ENCODE measurements around the gene NATD1. TPM values are rescaled to one million over a fixed set of nuclear protein-coding genes. Genes with fewer than 3 reads are reported as not detected.

NATD1 gene
- total RNA-seq, 1 experiment from 2014 or later: 3.1 TPM

- intact Hi-C loops (cut with micrococcal nuclease): loop anchor here (5.0 kb wide), 1 partner anchor 167 kb away; the partner anchor contains the start of gene USP22
- DNase-seq (ENCODE audit: low read depth, low spot score) (no peak), ATAC-seq (no peak)
- no TSS peak for BruUV-seq (replicated peaks)
- TF ChIP-seq POLR2AphosphoS5 (IDR thresholded peaks at IDR 0.05; ENCODE audit: low read depth, low read length): no peak
- TF ChIP-seq CBX3 (IDR thresholded peaks at IDR 0.05; ENCODE audit: low read depth): no peak
- no peak for TF ChIP-seq EGR1 (IDR thresholded peaks at IDR 0.05; ENCODE audit: low read depth)
- TF ChIP-seq, protein P1, sequence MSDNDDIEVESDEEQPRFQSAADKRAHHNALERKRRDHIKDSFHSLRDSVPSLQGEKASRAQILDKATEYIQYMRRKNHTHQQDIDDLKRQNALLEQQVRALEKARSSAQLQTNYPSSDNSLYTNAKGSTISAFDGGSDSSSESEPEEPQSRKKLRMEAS (IDR thresholded peaks at IDR 0.05): no peak
- TF ChIP-seq ZNF274 (IDR thresholded peaks at IDR 0.05; ENCODE audit: low read depth, low read length): no peak
- no peak for TF ChIP-seq ELF1 (IDR thresholded peaks at IDR 0.05; ENCODE audit: borderline replicate concordance, low read depth)
- TF ChIP-seq EZH2 (IDR thresholded peaks at IDR 0.05): no peak
- TF ChIP-seq FOSL1 (IDR thresholded peaks at IDR 0.05; ENCODE audit: low read depth): no peak
- TF ChIP-seq CEBPB (IDR thresholded peaks at IDR 0.05; ENCODE audit: low read depth): no peak
- no peak for TF ChIP-seq POLR2A (IDR thresholded peaks at IDR 0.05; ENCODE audit: borderline replicate concordance, extremely low read depth, insufficient read depth, insufficient read length)
- no peak for TF ChIP-seq ZFX (IDR thresholded peaks at IDR 0.05)
- TF ChIP-seq, protein P2, sequence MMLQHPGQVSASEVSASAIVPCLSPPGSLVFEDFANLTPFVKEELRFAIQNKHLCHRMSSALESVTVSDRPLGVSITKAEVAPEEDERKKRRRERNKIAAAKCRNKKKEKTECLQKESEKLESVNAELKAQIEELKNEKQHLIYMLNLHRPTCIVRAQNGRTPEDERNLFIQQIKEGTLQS (IDR thresholded peaks at IDR 0.05): no peak
- no peak for TF ChIP-seq EZH2phosphoT487 (IDR thresholded peaks at IDR 0.05; ENCODE audit: borderline replicate concordance)
- TF ChIP-seq SIN3A (IDR thresholded peaks at IDR 0.05; ENCODE audit: low read depth): no peak
- TF ChIP-seq, protein P3, sequence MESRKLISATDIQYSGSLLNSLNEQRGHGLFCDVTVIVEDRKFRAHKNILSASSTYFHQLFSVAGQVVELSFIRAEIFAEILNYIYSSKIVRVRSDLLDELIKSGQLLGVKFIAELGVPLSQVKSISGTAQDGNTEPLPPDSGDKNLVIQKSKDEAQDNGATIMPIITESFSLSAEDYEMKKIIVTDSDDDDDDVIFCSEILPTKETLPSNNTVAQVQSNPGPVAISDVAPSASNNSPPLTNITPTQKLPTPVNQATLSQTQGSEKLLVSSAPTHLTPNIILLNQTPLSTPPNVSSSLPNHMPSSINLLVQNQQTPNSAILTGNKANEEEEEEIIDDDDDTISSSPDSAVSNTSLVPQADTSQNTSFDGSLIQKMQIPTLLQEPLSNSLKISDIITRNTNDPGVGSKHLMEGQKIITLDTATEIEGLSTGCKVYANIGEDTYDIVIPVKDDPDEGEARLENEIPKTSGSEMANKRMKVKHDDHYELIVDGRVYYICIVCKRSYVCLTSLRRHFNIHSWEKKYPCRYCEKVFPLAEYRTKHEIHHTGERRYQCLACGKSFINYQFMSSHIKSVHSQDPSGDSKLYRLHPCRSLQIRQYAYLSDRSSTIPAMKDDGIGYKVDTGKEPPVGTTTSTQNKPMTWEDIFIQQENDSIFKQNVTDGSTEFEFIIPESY (IDR thresholded peaks at IDR 0.05; ENCODE audit: extremely low read depth, insufficient replicate concordance, low read length): no peak
- TF ChIP-seq TCF7L2 (IDR thresholded peaks at IDR 0.05; ENCODE audit: borderline replicate concordance, extremely low read depth, insufficient read depth, insufficient read length): no peak
- TF ChIP-seq RAD21 (IDR thresholded peaks at IDR 0.05; ENCODE audit: low read depth): no peak
- TF ChIP-seq, protein P4, sequence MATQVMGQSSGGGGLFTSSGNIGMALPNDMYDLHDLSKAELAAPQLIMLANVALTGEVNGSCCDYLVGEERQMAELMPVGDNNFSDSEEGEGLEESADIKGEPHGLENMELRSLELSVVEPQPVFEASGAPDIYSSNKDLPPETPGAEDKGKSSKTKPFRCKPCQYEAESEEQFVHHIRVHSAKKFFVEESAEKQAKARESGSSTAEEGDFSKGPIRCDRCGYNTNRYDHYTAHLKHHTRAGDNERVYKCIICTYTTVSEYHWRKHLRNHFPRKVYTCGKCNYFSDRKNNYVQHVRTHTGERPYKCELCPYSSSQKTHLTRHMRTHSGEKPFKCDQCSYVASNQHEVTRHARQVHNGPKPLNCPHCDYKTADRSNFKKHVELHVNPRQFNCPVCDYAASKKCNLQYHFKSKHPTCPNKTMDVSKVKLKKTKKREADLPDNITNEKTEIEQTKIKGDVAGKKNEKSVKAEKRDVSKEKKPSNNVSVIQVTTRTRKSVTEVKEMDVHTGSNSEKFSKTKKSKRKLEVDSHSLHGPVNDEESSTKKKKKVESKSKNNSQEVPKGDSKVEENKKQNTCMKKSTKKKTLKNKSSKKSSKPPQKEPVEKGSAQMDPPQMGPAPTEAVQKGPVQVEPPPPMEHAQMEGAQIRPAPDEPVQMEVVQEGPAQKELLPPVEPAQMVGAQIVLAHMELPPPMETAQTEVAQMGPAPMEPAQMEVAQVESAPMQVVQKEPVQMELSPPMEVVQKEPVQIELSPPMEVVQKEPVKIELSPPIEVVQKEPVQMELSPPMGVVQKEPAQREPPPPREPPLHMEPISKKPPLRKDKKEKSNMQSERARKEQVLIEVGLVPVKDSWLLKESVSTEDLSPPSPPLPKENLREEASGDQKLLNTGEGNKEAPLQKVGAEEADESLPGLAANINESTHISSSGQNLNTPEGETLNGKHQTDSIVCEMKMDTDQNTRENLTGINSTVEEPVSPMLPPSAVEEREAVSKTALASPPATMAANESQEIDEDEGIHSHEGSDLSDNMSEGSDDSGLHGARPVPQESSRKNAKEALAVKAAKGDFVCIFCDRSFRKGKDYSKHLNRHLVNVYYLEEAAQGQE (IDR thresholded peaks at IDR 0.05; ENCODE audit: low read depth): no peak
- H4K20me1 ChIP-seq (ENCODE audit: insufficient read depth): peaks cover 8% of the 10 kb centered on the region; the same call in 1 of the 2 replicates
- CTCF ChIA-PET: no interaction called here
- no peak overlapping the region for H3K27ac ChIP-seq (ENCODE audit: low read depth, low read length)
- no peaks in the 10 kb centered on the region for H3K9me3 ChIP-seq (ENCODE audit: control insufficient read depth in 1 of 2, insufficient read depth in 1 of 2, low read depth in 1 of 2, low read length in 2 of 2)
- H3K36me3 ChIP-seq (ENCODE audit: control insufficient read depth in 1 of 2, insufficient read depth in 2 of 2, low read length in 2 of 2): peaks cover 9 to 27% of the 10 kb centered on the region in 2 experiments; a peak in 2 of 4 replicates
- POLR2A ChIA-PET: no interaction called here
- peaks cover 7 to 12% of the 10 kb centered on the region in 2 experiments; a peak in 3 of 4 replicates for H3K4me1 ChIP-seq (ENCODE audit: control insufficient read depth in 1 of 2, insufficient read depth in 2 of 2, low read length in 2 of 2)
- H3K4me2 ChIP-seq (ENCODE audit: low read length): no peak overlapping the region
- no peak overlapping the region for H2AFZ ChIP-seq (ENCODE audit: low read depth, low read length, poor library complexity, severe bottlenecking)
- no peak overlapping the region for H3K9ac ChIP-seq (ENCODE audit: low read length)
- no peak overlapping the region for H3K4me3 ChIP-seq (replicated peaks in 1 of 2; ENCODE audit: low read depth in 1 of 2, low read length in 2 of 2)
- H3K79me2 ChIP-seq (ENCODE audit: insufficient read depth, low read length): peaks cover 97% of the 10 kb centered on the region
- RAD21 ChIA-PET (ENCODE audit: low non-redundant PET in 1 of 2, low total read pairs in 2 of 2, uncharacterized antibody in 2 of 2, unreplicated experiment in 2 of 2): no interaction called here
- no peaks in the 10 kb centered on the region for H3K27me3 ChIP-seq (ENCODE audit: insufficient read depth, low read length)
- no peaks in the 10 kb centered on the region for H3K9me2 ChIP-seq (ENCODE audit: insufficient read depth)
Observed at GRCh38 chr17:21209511-21210175, 43.6 kb downstream of the NATD1 start.
